Cardiac muscle cell (in vitro differentiated cells and primary cell): ENCODE results near the gene ATG10. TPM values are rescaled to one million over a fixed set of nuclear protein-coding genes. Genes with fewer than 3 reads are reported as not detected.
"Not testable (repeated sequence)": the region's sequence is repeated elsewhere in the genome, so short reads cannot be mapped to it uniquely, and the experiment has no call there.

Source experiments
- DNase-seq, 2 donors: peaks; one replicate each; pipeline versions ENCODE4 v3.0.0 to v3.0.0-alpha.2; 2010 to 2017; ENCODE audit warnings: low read depth in 1 of 2, low spot score in 1 of 2
- H3K27ac ChIP-seq: fragments of 200-600 bp; sonication (generic); 2 replicates; pipeline ENCODE4 v1.5.1; 2016
- H3K27me3 ChIP-seq: fragments of 200-600 bp; sonication (generic); 2 replicates; pipeline ENCODE4 v1.6.0; 2016; ENCODE audit warnings: control low read depth
- H3K36me3 ChIP-seq: fragments of 200-600 bp; sonication (generic); 2 replicates; pipeline ENCODE4 v1.5.1; 2016; ENCODE audit warnings: control low read depth
- H3K4me1 ChIP-seq: fragments of 200-600 bp; sonication (generic); 2 replicates; pipeline ENCODE4 v1.8.1; 2017; ENCODE audit warnings: low read depth, mild to moderate bottlenecking, mixed run types
- H3K4me3 ChIP-seq: fragments of 200-600 bp; sonication (generic); 2 replicates; pipeline ENCODE4 v1.5.1; 2016; ENCODE audit warnings: mild to moderate bottlenecking
- H3K9me3 ChIP-seq: fragments of 200-600 bp; sonication (generic); 2 replicates; pipeline ENCODE4 v1.5.1; 2017; ENCODE audit warnings: low read depth, mild to moderate bottlenecking, control low read depth
- CTCF ChIP-seq: IDR thresholded peaks from 2 replicates; pipeline ENCODE4 v1.5.1; 2012; ENCODE audit warnings: low read depth, mild to moderate bottlenecking, low read length
- polyA plus RNA-seq: library from polyadenylated mRNA; unstranded; fragments of >200 nt; fragmentation: Nextera tagmentation; extraction: Ambion mirVana; gene quantifications from 2 replicates; pipeline ENCODE4 v1.2.1, GENCODE V29; 2016
- total RNA-seq: library from RNA; depleted of rRNA; stranded (reverse); fragments of >200 nt; gene quantifications from 2 replicates; pipeline ENCODE4 v1.2.3, GENCODE V29; 2016

Gene ATG10
- total and polyA plus RNA-seq, 2 experiments from 2014 or later = 9.0 to 28.0 TPM

DNA sequence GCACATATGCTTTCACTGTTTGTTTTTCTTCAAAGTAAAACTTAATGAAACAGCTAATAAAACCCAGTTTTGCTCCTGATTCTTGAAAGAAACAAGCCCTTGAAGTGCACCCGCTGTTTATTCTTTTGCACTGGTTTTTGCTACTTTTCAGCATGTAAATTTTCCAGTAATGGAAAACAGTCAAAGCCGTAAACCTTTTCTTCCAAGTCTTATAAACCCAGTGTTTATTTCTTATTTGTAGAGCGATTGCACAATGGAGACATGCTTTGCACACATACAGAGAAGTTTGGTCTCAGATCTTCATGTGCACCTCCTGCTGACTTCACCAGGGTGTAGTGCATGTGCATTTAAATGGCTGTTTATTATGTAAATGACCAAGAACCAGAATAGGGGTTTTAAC, 51.8 kb downstream of the ATG10 start:
- Histone ChIP-seq H3K27me3 (no peaks in the 10 kb centered on the region), H3K27ac (no peak overlapping the region), H3K4me1 (peaks cover 12% of the 10 kb centered on the region), H3K4me3 (no peak overlapping the region), H3K9me3 (no peaks in the 10 kb centered on the region), H3K36me3 (no peaks in the 10 kb centered on the region)
- no peak for DNase-seq
- no peak for TF ChIP-seq CTCF

- Histone ChIP-seq H3K36me3 (no peaks in the 10 kb centered on the region), H3K4me1 (peaks cover 11% of the 10 kb centered on the region), H3K27ac (peak overlapping the region; percentile 31), H3K9me3 (no peaks in the 10 kb centered on the region), H3K27me3 (no peaks in the 10 kb centered on the region), H3K4me3 (no peak overlapping the region)
- DNase-seq = no peak
- TF ChIP-seq CTCF = no peak
Observed at GRCh38 chr5:82031220-82032119, 59.6 kb downstream of the ATG10 start.

DNA sequence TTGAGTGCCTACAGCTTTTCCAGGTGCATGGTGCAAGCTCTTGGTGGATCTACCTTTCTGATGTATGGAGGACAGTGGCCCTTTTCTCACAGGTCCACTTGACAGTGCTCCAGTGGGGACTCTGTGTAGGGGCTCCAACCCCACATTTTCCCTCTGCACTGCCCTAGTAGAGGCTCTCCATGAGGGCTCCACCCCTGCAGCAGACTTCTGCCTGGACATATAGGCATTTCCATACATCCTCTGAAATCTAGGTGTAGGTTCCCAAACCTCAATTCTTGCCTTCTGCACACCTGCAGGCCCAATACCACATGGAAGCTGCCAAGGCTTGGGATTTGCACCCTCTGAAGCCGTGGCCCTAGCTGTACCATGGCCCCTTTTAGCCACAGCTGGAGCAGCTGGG, 71.1 kb downstream of the ATG10 start:
- H3K36me3 ChIP-seq, H3K9me3 ChIP-seq, H3K4me3 ChIP-seq, H3K27ac ChIP-seq, H3K27me3 ChIP-seq, H3K4me1 ChIP-seq, DNase-seq: not testable (repeated sequence)

DNA sequence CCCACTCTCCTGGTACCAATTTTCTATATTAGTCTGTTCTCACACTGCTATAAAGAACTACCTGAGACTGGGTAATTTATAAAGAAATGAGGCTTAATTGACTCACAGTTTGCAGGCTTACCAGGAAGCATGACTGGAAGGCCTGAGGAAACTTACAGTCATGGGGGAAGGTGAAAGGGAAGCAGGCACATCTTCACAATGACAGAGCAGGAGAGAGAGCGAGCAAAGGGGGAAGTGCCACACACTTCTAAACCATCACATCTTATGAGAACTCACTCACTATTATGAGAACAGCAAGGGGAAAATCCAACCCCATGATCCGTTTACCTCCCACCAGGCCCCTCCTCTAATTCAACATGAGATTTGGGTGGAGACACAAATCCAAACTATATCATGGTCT, 72.2 kb downstream of the ATG10 start:
- Histone ChIP-seq H3K27ac (no peak overlapping the region), H3K9me3 (no peaks in the 10 kb centered on the region), H3K4me1 (no peaks in the 10 kb centered on the region), H3K4me3 (no peak overlapping the region), H3K36me3 (no peaks in the 10 kb centered on the region), H3K27me3 (no peaks in the 10 kb centered on the region)
- DNase-seq = no peak
- no peak for TF ChIP-seq CTCF

DNA sequence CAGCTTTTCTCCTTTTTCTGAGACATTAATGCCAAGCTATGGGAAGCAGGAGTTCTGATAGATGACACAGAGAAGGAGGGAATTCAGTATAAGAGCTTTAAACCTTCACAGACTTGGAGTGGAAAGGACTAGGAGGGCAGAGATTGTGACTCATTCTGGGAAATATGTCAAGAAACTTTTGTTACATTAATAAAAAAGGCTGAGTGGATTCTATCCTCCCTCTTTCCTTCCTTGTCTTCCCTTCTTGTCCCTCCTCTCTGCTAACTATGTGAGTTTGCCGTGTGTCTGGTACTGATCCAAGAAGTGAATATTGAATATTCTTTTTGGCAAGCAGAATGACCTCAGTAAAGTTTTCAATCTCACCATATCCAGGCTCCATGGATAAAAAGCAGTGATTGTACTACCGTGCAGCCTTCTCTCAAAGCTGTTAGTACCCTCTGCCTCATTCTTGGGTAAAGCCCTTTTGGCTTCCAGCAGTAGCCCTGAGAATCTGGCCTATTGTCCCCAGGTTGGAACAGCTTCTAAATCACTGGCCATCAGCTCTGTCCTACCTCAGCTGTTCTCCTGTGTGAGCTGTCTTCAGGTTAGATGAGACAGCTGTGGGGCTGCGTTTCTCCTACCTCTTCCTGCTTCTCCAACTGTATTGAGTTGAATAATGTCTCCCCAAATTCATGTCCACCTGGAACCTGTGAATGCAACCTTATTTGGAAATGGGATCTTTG, 73.9 kb downstream of the ATG10 start:
- Histone ChIP-seq H3K27ac (no peak overlapping the region), H3K4me1 (no peaks in the 10 kb centered on the region), H3K9me3 (no peaks in the 10 kb centered on the region), H3K27me3 (no peaks in the 10 kb centered on the region), H3K4me3 (no peak overlapping the region), H3K36me3 (no peaks in the 10 kb centered on the region)
- DNase-seq = peak in 1 of 2 donors; percentile 58
- TF ChIP-seq CTCF = no peak

- no peak for TF ChIP-seq CTCF
- no peak overlapping the region for H3K27ac ChIP-seq
- H3K9me3 ChIP-seq = no peaks in the 10 kb centered on the region
- no peaks in the 10 kb centered on the region for H3K36me3 ChIP-seq
- no peaks in the 10 kb centered on the region for H3K27me3 ChIP-seq
- H3K4me1 ChIP-seq = no peaks in the 10 kb centered on the region
- no peak overlapping the region for H3K4me3 ChIP-seq
- no peak for DNase-seq
Observed at GRCh38 chr5:82046276-82046647, 74.4 kb downstream of the ATG10 start.
